HUES6 (cell line): ENCODE results near the gene BEND6.

Experiments used
- H3K27ac ChIP-seq: 2 replicates; pipeline ENCODE4 v1.7.0; 2013; ENCODE audit warnings: low read depth, mild to moderate bottlenecking, low read length, inconsistent platforms
- H3K27me3 ChIP-seq: 2 replicates; pipeline ENCODE4 v1.6.1; 2013; ENCODE audit warnings: low read length; ENCODE audit not compliant: control insufficient read depth, insufficient read depth
- H3K36me3 ChIP-seq: 2 replicates; pipeline ENCODE4 v1.6.1; 2013; ENCODE audit warnings: low read length; ENCODE audit not compliant: control insufficient read depth, insufficient read depth
- H3K4me1 ChIP-seq: 2 replicates; pipeline ENCODE4 v1.6.1; 2013; ENCODE audit warnings: low read length; ENCODE audit not compliant: control insufficient read depth, insufficient read depth
- H3K4me3 ChIP-seq: 2 replicates; pipeline ENCODE4 v1.5.1; 2013; ENCODE audit warnings: low read depth, low read length
- H3K9ac ChIP-seq: one replicate; pipeline ENCODE4 v1.6.1; 2013; ENCODE audit warnings: mild to moderate bottlenecking, low read length
- H3K9me3 ChIP-seq: 2 replicates; pipeline ENCODE4 v1.6.1; 2013; ENCODE audit warnings: low read depth, low read length; ENCODE audit not compliant: control insufficient read depth, insufficient read depth

Gene BEND6

GRCh38 chr6:56944661-56945060 is 10.2 kb upstream of the BEND6 start:
- Histone ChIP-seq H3K4me3 (no peak overlapping the region), H3K9me3 (peaks cover 11% of the 10 kb centered on the region), H3K27ac (no peak overlapping the region), H3K36me3 (no peaks in the 10 kb centered on the region; the same call in 1 of the 2 replicates), H3K9ac (no peak overlapping the region), H3K27me3 (no peaks in the 10 kb centered on the region), H3K4me1 (no peaks in the 10 kb centered on the region)

GRCh38 chr6:56946368-56946767 is 8.5 kb upstream of the BEND6 start:
- H3K4me3 ChIP-seq, result no peak overlapping the region
- peaks cover 6% of the 10 kb centered on the region; the same call in 1 of the 2 replicates for H3K36me3 ChIP-seq
- no peaks in the 10 kb centered on the region for H3K27me3 ChIP-seq
- no peak overlapping the region for H3K9ac ChIP-seq
- H3K4me1 ChIP-seq, result no peaks in the 10 kb centered on the region
- no peak overlapping the region for H3K27ac ChIP-seq
- peaks cover 6% of the 10 kb centered on the region for H3K9me3 ChIP-seq

DNA sequence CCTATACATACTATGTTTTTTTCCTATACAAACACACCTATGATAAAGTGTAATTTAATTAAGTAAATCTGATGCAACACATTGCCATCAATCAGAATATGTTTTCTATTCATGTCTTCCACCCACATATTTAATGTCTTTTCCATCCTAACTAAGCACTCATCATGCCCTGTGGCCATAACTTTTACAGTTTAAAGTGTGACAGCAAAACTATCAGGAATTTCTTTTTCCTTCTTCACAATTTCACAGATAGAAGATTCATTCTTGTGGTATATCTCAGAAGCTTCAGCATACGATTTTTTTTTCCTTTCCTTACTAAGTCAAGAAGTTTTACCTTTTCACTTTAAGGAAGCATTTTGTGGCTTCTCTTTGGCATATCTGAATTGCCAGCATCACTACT is 7.0 kb upstream of the BEND6 start:
- Histone ChIP-seq H3K27me3 (peaks cover 4% of the 10 kb centered on the region), H3K4me3 (no peak overlapping the region), H3K9me3 (no peaks in the 10 kb centered on the region), H3K9ac (no peak overlapping the region), H3K4me1 (peaks cover 4% of the 10 kb centered on the region), H3K27ac (no peak overlapping the region), H3K36me3 (peaks cover 6% of the 10 kb centered on the region; the same call in 1 of the 2 replicates)

- peaks cover 18% of the 10 kb centered on the region for H3K27me3 ChIP-seq
- H3K4me3 ChIP-seq, result no peak overlapping the region
- no peaks in the 10 kb centered on the region for H3K9me3 ChIP-seq
- no peak overlapping the region for H3K9ac ChIP-seq
- H3K36me3 ChIP-seq, result peaks cover 6% of the 10 kb centered on the region; the same call in 1 of the 2 replicates
- H3K27ac ChIP-seq, result no peak overlapping the region
- peaks cover 10% of the 10 kb centered on the region for H3K4me1 ChIP-seq
Observed at GRCh38 chr6:56949265-56949664, 5.6 kb upstream of the BEND6 start.

GRCh38 chr6:56949925-56950495 is 4.9 kb upstream of the BEND6 start:
- Histone ChIP-seq H3K9ac (no peak overlapping the region), H3K36me3 (peaks cover 6% of the 10 kb centered on the region; the same call in 1 of the 2 replicates), H3K4me3 (no peak overlapping the region), H3K4me1 (peaks cover 10% of the 10 kb centered on the region), H3K9me3 (no peaks in the 10 kb centered on the region), H3K27me3 (peaks cover 20% of the 10 kb centered on the region), H3K27ac (no peak overlapping the region)

GRCh38 chr6:56951049-56951831 is 3.7 kb upstream of the BEND6 start:
- peaks cover 10% of the 10 kb centered on the region for H3K4me1 ChIP-seq
- H3K27ac ChIP-seq, result no peak overlapping the region
- peaks cover 6% of the 10 kb centered on the region; the same call in 1 of the 2 replicates for H3K36me3 ChIP-seq
- no peak overlapping the region for H3K9ac ChIP-seq
- peaks cover 21% of the 10 kb centered on the region for H3K27me3 ChIP-seq
- H3K9me3 ChIP-seq, result no peaks in the 10 kb centered on the region
- no peak overlapping the region for H3K4me3 ChIP-seq

DNA sequence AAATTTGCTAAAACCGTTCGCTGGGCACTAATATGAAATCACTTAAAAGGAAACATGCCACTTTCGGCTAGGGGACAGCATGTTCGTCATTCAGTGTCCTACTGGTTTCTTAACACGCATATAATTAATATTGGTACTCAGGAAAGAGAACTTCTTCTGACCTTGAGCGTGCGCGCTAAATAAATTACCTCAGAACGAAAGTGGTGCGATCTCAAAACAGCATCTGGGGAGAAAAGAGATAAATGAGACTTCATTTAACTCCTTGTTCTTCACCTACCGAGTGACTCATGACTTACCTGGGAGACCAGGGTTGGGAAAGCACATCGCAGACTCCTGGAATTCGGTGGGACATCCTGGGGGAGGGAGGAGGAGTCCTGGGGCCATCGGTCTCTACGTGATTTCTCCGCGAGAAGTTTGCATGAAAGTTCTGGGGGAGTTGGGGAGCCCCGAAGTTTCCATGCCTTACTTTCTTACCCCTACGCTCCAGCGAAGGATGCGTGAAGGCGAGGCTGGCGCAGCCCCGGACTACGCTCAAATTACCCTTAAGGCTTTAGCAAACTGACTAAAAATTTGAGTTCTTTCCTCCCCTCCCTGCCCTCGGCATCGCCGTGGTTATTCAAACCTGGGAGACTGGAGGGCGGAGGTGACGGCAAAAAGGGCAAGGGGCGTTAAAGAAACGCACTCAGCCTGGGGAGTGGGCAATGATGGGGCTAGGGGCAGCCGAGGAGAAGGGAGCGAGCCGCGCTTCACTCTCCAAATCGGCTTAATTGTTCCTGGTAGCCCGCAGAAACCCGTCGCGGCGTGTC is 1.1 kb upstream of the BEND6 start:
- Histone ChIP-seq H3K9me3 (no peaks in the 10 kb centered on the region), H3K4me1 (peaks cover 13% of the 10 kb centered on the region), H3K27ac (no peak overlapping the region; the same call in 1 of the 2 replicates), H3K36me3 (peaks cover 6% of the 10 kb centered on the region; the same call in 1 of the 2 replicates), H3K9ac (peak overlapping the region; percentile 96), H3K27me3 (peaks cover 25% of the 10 kb centered on the region), H3K4me3 (peak overlapping the region; percentile 97)

GRCh38 chr6:56955171-56956155 is 556 bp downstream of the BEND6 start:
- H3K4me1 ChIP-seq, result peaks cover 13% of the 10 kb centered on the region

DNA sequence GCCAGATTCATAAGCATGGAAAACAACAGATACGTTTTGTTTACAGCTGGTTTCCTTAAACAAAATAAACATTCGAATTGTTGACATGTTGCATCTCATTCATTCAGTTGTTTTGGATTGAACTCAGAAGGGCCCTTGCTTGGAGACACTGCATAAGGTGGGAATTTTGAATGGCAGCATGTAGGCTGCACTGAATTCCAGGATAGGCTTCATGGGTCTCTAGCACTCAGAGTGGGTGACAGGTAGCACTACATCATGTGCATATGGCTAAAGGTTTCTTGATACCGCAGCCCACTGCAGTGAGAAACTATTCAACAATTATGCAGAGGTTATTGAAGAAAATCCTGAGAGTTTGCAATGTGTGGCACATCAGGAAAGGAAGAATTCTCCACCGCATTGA is 1.6 kb downstream of the BEND6 start:
- Histone ChIP-seq H3K4me3 (peak overlapping the region; percentile 97), H3K27me3 (peaks cover 25% of the 10 kb centered on the region), H3K4me1 (peaks cover 13% of the 10 kb centered on the region), H3K27ac (no peak overlapping the region), H3K9me3 (no peaks in the 10 kb centered on the region), H3K9ac (no peak overlapping the region), H3K36me3 (no peaks in the 10 kb centered on the region)

More at GRCh38 chr6:56955171-56956155, 556 bp downstream of the BEND6 start:
- Histone ChIP-seq H3K9me3 (no peaks in the 10 kb centered on the region), H3K27ac (peak overlapping the region; percentile 8; the same call in 1 of the 2 replicates), H3K4me3 (peak overlapping the region; percentile 97), H3K36me3 (0 out of 2 replicates have a peak, but pooled peaks cover under 1% of the 10 kb centered on the region), H3K9ac (peak overlapping the region; percentile 72), H3K27me3 (peaks cover 25% of the 10 kb centered on the region)

GRCh38 chr6:56957856-56958255 is 2.9 kb downstream of the BEND6 start:
- Histone ChIP-seq H3K36me3 (no peaks in the 10 kb centered on the region), H3K9me3 (no peaks in the 10 kb centered on the region), H3K4me3 (no peak overlapping the region), H3K4me1 (peaks cover 13% of the 10 kb centered on the region), H3K9ac (no peak overlapping the region), H3K27ac (no peak overlapping the region), H3K27me3 (peaks cover 21% of the 10 kb centered on the region)
